IMR-90 (cell line): ENCODE results near the gene STMN3. TPM values are rescaled to one million over a fixed set of nuclear protein-coding genes. Genes with fewer than 3 reads are reported as not detected.

Source experiments
- ATAC-seq: fragments of 200-7000 bp; cut with Tn5 transposase; 2 replicates; pipeline ENCODE4 v1.9.1; 2020; ENCODE audit warnings: low read depth, mild to moderate bottlenecking, moderate library complexity
- BruUV-seq: library from RNA; stranded (reverse); fragments of 400-500 nt; replicated peaks from 2 replicates; lab custom pipeline; 2021; lab: Mats Ljungman, UMichigan
- CTCF ChIA-PET: fragments of 300-600 bp; formaldehyde crosslinking; extraction: SDS; loops from one replicate; lab custom pipeline; 2021; ENCODE audit warnings: antibody characterized with exemption; lab: Yijun Ruan, JAX
- POLR2A ChIA-PET: fragments of 300-600 bp; sonication (Branson Sonifier 250); formaldehyde crosslinking; loops from one replicate; lab custom pipeline; 2022; ENCODE audit warnings: antibody characterized with exemption; ENCODE audit not compliant: unreplicated experiment; lab: Charles Lee
- DNase-seq: peaks from one replicate; pipeline ENCODE4 v3.0.0; 2013
- H2AFZ ChIP-seq: replicated peaks from 2 replicates; pipeline ENCODE3; 2013; ENCODE audit warnings: low read length, mild to moderate bottlenecking; ENCODE audit not compliant: poor library complexity
- H2AK5ac ChIP-seq: 2 replicates; pipeline ENCODE4 v1.6.1; 2013; ENCODE audit warnings: low read depth, low read length, inconsistent platforms
- H2AK9ac ChIP-seq: replicated peaks from 2 replicates; pipeline ENCODE3; 2013; ENCODE audit warnings: mild to moderate bottlenecking, low read depth, low read length, moderate library complexity; ENCODE audit not compliant: poor library complexity
- H2BK120ac ChIP-seq: 2 replicates; pipeline ENCODE4 v1.6.1; 2013; ENCODE audit warnings: low read depth, low read length, inconsistent platforms
- H2BK15ac ChIP-seq: 3 replicates; pipeline ENCODE4 v1.6.1; 2013; ENCODE audit warnings: low read depth, low read length, inconsistent platforms
- H2BK20ac ChIP-seq: 2 replicates; pipeline ENCODE4 v1.6.1; 2013; ENCODE audit warnings: low read depth, mild to moderate bottlenecking, inconsistent platforms, low read length, moderate library complexity
- H2BK5ac ChIP-seq: 2 replicates; pipeline ENCODE4 v1.6.1; 2013; ENCODE audit warnings: mild to moderate bottlenecking, low read depth, low read length, inconsistent platforms; ENCODE audit not compliant: poor library complexity, severe bottlenecking
- H3K14ac ChIP-seq: replicated peaks from 2 replicates; pipeline ENCODE4 v1.6.1; 2013; ENCODE audit warnings: low read depth, low read length, inconsistent platforms
- H3K18ac ChIP-seq: 2 replicates; pipeline ENCODE4 v1.6.1; 2013; ENCODE audit warnings: low read depth, low read length, control low read depth
- H3K23ac ChIP-seq: 2 replicates; pipeline ENCODE4 v1.6.1; 2013; ENCODE audit warnings: low read depth, low read length, inconsistent platforms
- H3K27ac ChIP-seq: 2 replicates; pipeline ENCODE4 v1.5.1; 2013; ENCODE audit warnings: mild to moderate bottlenecking, control low read depth, low read length; ENCODE audit not compliant: insufficient read depth
- H3K27me3 ChIP-seq: 2 replicates; pipeline ENCODE4 v1.6.1; 2013; ENCODE audit warnings: low read length; ENCODE audit not compliant: control insufficient read depth, insufficient read depth
- H3K36me3 ChIP-seq: 2 replicates; pipeline ENCODE4 v1.6.1; 2013; ENCODE audit warnings: low read length, mixed read lengths; ENCODE audit not compliant: control insufficient read depth, insufficient read depth
- H3K4ac ChIP-seq: 2 replicates; pipeline ENCODE4 v1.6.1; 2013; ENCODE audit warnings: low read depth, low read length, inconsistent platforms
- H3K4me1 ChIP-seq: 2 replicates; pipeline ENCODE4 v1.6.1; 2013; ENCODE audit warnings: low read length, mixed read lengths; ENCODE audit not compliant: control insufficient read depth, insufficient read depth
- H3K4me2 ChIP-seq: 2 replicates; pipeline ENCODE4 v1.6.1; 2013; ENCODE audit warnings: low read depth, mild to moderate bottlenecking, control low read depth, low read length, moderate library complexity
- H3K4me3 ChIP-seq: 2 replicates; pipeline ENCODE4 v1.5.1; 2013; ENCODE audit warnings: low read depth, mild to moderate bottlenecking, control low read depth, low read length, moderate library complexity; ENCODE audit not compliant: insufficient read depth
- H3K56ac ChIP-seq: 2 replicates; pipeline ENCODE4 v1.6.1; 2013; ENCODE audit warnings: low read length, inconsistent platforms; ENCODE audit not compliant: insufficient read depth; ENCODE audit errors: extremely low read depth
- H3K79me1 ChIP-seq, 2 experiments: 2 replicates each; pipeline ENCODE4 v1.6.1; 2013; ENCODE audit warnings: low read length in 2 of 2, inconsistent platforms in 1 of 2, low read depth in 1 of 2
- H3K9ac ChIP-seq: 2 replicates; pipeline ENCODE4 v1.6.1; 2013; ENCODE audit warnings: low read depth, low read length, control low read depth
- H3K9me1 ChIP-seq: 2 replicates; pipeline ENCODE4 v1.6.1; 2013; ENCODE audit warnings: low read length, inconsistent platforms; ENCODE audit not compliant: insufficient read depth
- H3K9me3 ChIP-seq: 2 replicates; pipeline ENCODE4 v1.6.1; 2013; ENCODE audit warnings: low read length; ENCODE audit not compliant: control insufficient read depth, insufficient read depth
- H4K20me1 ChIP-seq: 2 replicates; pipeline ENCODE4 v1.6.1; 2013; ENCODE audit warnings: low read length, inconsistent platforms; ENCODE audit not compliant: insufficient read depth
- H4K5ac ChIP-seq: 2 replicates; pipeline ENCODE4 v1.6.1; 2013; ENCODE audit warnings: mild to moderate bottlenecking, low read depth, low read length, control low read depth
- H4K8ac ChIP-seq, 2 experiments: 2 replicates each; pipeline ENCODE4 v1.6.1; 2013; ENCODE audit warnings: low read depth in 2 of 2, low read length in 2 of 2, control low read depth in 1 of 2, inconsistent platforms in 1 of 2
- H4K91ac ChIP-seq: 2 replicates; pipeline ENCODE4 v1.6.1; 2013; ENCODE audit warnings: low read depth, low read length, inconsistent platforms; ENCODE audit not compliant: insufficient read depth
- CEBPB ChIP-seq: IDR thresholded peaks from 2 replicates; pipeline ENCODE4 v1.6.1; 2012; ENCODE audit warnings: low read depth, low read length, improper control_type of control experiment
- RAD21 ChIP-seq: IDR thresholded peaks from 2 replicates; pipeline ENCODE4 v1.6.1; 2012; ENCODE audit warnings: low read length, improper control_type of control experiment
- WGBS, 2 experiments: methylation state at CpG; one replicate each; pipeline versions ENCODE4 v1.1.5 to v1.1.7; 2013; ENCODE audit warnings: missing lambda C conversion rate in 2 of 2; ENCODE audit not compliant: insufficient read length in 1 of 2; ENCODE audit errors: extremely low coverage in 2 of 2; 5-methylcytosine and 5-hydroxymethylcytosine counted together
- dilution Hi-C: fragments of 300-500 bp; cut with HindIII; formaldehyde crosslinking; loops from one replicate; pipeline ENCODE4 v1.14.3; 2018; ENCODE audit warnings: low sequenced_read_pairs; ENCODE audit not compliant: unreplicated experiment
- in situ Hi-C: fragments of 300-500 bp; cut with MboI; formaldehyde crosslinking; loops from 3 replicates; pipeline ENCODE4 v1.14.3; 2019; ENCODE audit warnings: low sequenced_read_pairs, inconsistent platforms, mixed read lengths
- intact Hi-C: fragments of 100-400 bp; cut with micrococcal nuclease; formaldehyde crosslinking; loops from 2 replicates; pipeline ENCODE4 v1.10.0; 2022
- polyA plus RNA-seq, 3 experiments: library from polyadenylated mRNA; depleted of rRNA; stranded (reverse); fragments of >200 nt; gene quantifications; 2 replicates each; pipeline ENCODE4 v1.2.3, GENCODE V29; 2012; ENCODE audit warnings: low replicate concordance in 1 of 3
- total RNA-seq: library from RNA; depleted of rRNA; stranded (reverse); fragments of >200 nt; gene quantifications from 2 replicates; pipeline ENCODE4 v1.2.3, GENCODE V29; 2012

STMN3 gene
- total and polyA plus RNA-seq, 2 of the 4 experiments (the other 2 are of a cell fraction): 20.3 to 62.3 TPM

GRCh38 chr20:63628246-63628975 lies 24.8 kb downstream of the STMN3 start:
- Histone ChIP-seq H2AK9ac (peak overlapping the region; percentile 99), H3K9ac (peak overlapping the region; percentile 99; the same call in 1 of the 2 replicates), H3K4me1 (peaks cover 2% of the 10 kb centered on the region; the same call in 1 of the 2 replicates), H4K5ac (no peak overlapping the region; the same call in 1 of the 2 replicates), H2BK15ac (no peak overlapping the region), H3K4ac (peak overlapping the region; percentile 38), H4K20me1 (no peaks in the 10 kb centered on the region), H3K4me2 (peak overlapping the region; percentile 69), H3K27ac (peak overlapping the region; percentile 85; the same call in 1 of the 2 replicates), H3K4me3 (peak overlapping the region; percentile 100; the same call in 1 of the 2 replicates), H2BK5ac (no peak overlapping the region), H3K14ac (0 out of 2 replicates have a peak overlapping the region, but pooled peaks have one; percentile 37), H3K79me1 (peaks cover 27 to 46% of the 10 kb centered on the region in 2 experiments), H2BK120ac (no peak overlapping the region), H3K56ac (0 out of 2 replicates have a peak overlapping the region, but pooled peaks have one; percentile 8), H3K36me3 (no peaks in the 10 kb centered on the region), H4K8ac (peak overlapping the region; percentile 46 to 73), H2AK5ac (peak overlapping the region; percentile 96; the same call in 1 of the 2 replicates), H2BK20ac (no peak overlapping the region), H3K18ac (no peak overlapping the region), H3K23ac (no peak overlapping the region; the same call in none of the 2 replicates), H2AFZ (peak overlapping the region; percentile 73), H4K91ac (no peak overlapping the region), H3K9me1 (peaks cover 6% of the 10 kb centered on the region; the same call in 1 of the 2 replicates), H3K9me3 (no peaks in the 10 kb centered on the region), H3K27me3 (no peaks in the 10 kb centered on the region)
- DNase-seq (peak; percentile 62), ATAC-seq (peak; percentile 37)
- WGBS, 2 experiments: 65% methylated on average over 12 of the region's 22 CpGs; no CpG with 5 or more reads in 1 of the 2 experiments
- no TSS peak for BruUV-seq
- CTCF ChIA-PET: no interaction called here
- in situ Hi-C loops: no loop called here
- intact Hi-C loops: no loop called here
- dilution Hi-C loops: no loop called here
- TF ChIP-seq CEBPB (peak; percentile 88), RAD21 (no peak)
- POLR2A ChIA-PET: interaction anchor here (0.7 kb wide), 2 partner anchors 70 to 125 kb away, joined by 3 to 4 read pairs; no protein-coding TSS in a partner anchor
